GM18858 (cell line): ENCODE data around the gene OR6B2.
"Not testable (repeated sequence)": the region's sequence is repeated elsewhere in the genome, so short reads cannot be mapped to it uniquely, and the experiment has no call there.

Experiments
- ATAC-seq: cut with Tn5 transposase; IDR thresholded peaks from one replicate; pipeline ENCODE4 v1.9.1; 2021; ENCODE audit not compliant: unreplicated experiment

OR6B2 gene

GRCh38 chr2:240030379-240031094 lies at the start of gene OR6B2:
Gene OR6B2, minus strand, starts transcription at chr2:240030429. Its CDS starts 0 bp downstream, at chr2:240030429.
- no peak for ATAC-seq

- ATAC-seq = no peak
Measured at GRCh38 chr2:240078631-240079030, 48.4 kb upstream of the OR6B2 start.

GRCh38 chr2:240077442-240077841 lies 47.2 kb upstream of the OR6B2 start:
- ATAC-seq = no peak

- no peak for ATAC-seq
Measured at GRCh38 chr2:240074545-240074944, 44.3 kb upstream of the OR6B2 start.

GRCh38 chr2:240070907-240071306 lies 40.7 kb upstream of the OR6B2 start:
- no peak for ATAC-seq

GRCh38 chr2:240069829-240070228 lies 39.6 kb upstream of the OR6B2 start:
- no peak for ATAC-seq

GRCh38 chr2:240068193-240068592 lies 38.0 kb upstream of the OR6B2 start:
- ATAC-seq = no peak

GRCh38 chr2:240066489-240066888 lies 36.3 kb upstream of the OR6B2 start:
- ATAC-seq = no peak

- no peak for ATAC-seq
Measured at GRCh38 chr2:240064898-240065297, 34.7 kb upstream of the OR6B2 start.

- ATAC-seq = no peak
Measured at GRCh38 chr2:240060977-240061591, 30.9 kb upstream of the OR6B2 start.

GRCh38 chr2:240056678-240057077 lies 26.4 kb upstream of the OR6B2 start:
- ATAC-seq = no peak

GRCh38 chr2:240055177-240055917 lies 25.1 kb upstream of the OR6B2 start:
- no peak for ATAC-seq

- no peak for ATAC-seq
Measured at GRCh38 chr2:240053173-240054155, 23.2 kb upstream of the OR6B2 start, which contains the start of gene OR6B3. Gene OR6B3, minus strand, starts transcription at chr2:240053521.

- no peak for ATAC-seq
Measured at GRCh38 chr2:240052524-240052923, 22.3 kb upstream of the OR6B2 start.

GRCh38 chr2:240051697-240052096 lies 21.5 kb upstream of the OR6B2 start:
- no peak for ATAC-seq

GRCh38 chr2:240050278-240050677 lies 20.0 kb upstream of the OR6B2 start:
- ATAC-seq = no peak

- no peak for ATAC-seq
Measured at GRCh38 chr2:240048237-240048636, 18.0 kb upstream of the OR6B2 start.

GRCh38 chr2:240045098-240045497 lies 14.9 kb upstream of the OR6B2 start:
- no peak for ATAC-seq

- ATAC-seq = not testable (repeated sequence)
Measured at GRCh38 chr2:240044096-240044495, 13.9 kb upstream of the OR6B2 start.

GRCh38 chr2:240043279-240043989 lies 13.2 kb upstream of the OR6B2 start:
- no peak for ATAC-seq
